ENCODE data around the gene HMGN3.

HMGN3 gene

GRCh38 chr6:79184641-79185040, 49.8 kb downstream of the HMGN3 start:
- DNase-seq (ENCODE audit: low spot score) = no peak

DNA sequence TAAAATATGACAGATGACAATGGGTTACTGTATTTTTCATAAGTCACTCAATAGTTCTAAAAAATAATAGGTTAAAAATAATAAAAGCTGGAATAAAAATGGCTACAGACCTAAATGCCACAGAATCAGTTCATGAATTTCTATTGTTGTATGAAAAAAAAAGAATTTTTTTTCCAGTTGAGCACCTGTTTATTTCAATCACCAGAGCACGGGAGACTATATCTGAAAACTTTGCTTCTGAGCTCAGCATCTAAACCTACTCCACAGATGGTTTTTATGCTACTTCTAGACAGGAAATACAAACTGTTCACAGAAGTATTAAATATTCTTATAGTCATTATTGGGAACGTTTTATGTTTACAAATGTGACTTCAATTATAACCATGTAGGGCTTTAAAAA, 50.4 kb downstream of the HMGN3 start:
- no peak for DNase-seq (ENCODE audit: low spot score)

- DNase-seq (ENCODE audit: low spot score) = no peak
Measured at GRCh38 chr6:79180052-79180451, 54.4 kb downstream of the HMGN3 start.

GRCh38 chr6:79173378-79173777, 61.1 kb downstream of the HMGN3 start:
- DNase-seq (ENCODE audit: low spot score) = no peak

DNA sequence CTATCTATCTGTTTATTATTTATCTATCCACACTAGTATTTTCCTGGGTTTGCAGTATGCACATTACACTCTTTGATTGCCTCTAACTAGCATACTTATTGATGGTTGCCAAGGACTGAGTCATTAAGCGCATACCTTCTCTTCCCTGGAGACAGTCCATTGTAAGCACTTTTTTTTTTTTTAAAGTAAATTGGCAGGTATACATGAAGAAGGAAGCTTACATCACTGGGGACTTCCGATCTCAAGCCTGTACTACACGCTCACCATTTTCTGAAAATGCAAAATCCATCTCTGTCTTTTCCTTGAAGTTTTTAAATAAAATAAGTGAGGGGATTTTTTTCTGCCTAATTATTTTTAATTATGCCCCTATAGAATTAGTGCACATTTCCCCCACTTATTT, 63.5 kb downstream of the HMGN3 start:
- DNase-seq (ENCODE audit: low spot score) = no peak

- no peak for DNase-seq (ENCODE audit: low spot score)
Measured at GRCh38 chr6:79170431-79170830, 64.1 kb downstream of the HMGN3 start.

GRCh38 chr6:79168695-79168980, 65.8 kb downstream of the HMGN3 start:
- no peak for DNase-seq (ENCODE audit: low spot score)

DNA sequence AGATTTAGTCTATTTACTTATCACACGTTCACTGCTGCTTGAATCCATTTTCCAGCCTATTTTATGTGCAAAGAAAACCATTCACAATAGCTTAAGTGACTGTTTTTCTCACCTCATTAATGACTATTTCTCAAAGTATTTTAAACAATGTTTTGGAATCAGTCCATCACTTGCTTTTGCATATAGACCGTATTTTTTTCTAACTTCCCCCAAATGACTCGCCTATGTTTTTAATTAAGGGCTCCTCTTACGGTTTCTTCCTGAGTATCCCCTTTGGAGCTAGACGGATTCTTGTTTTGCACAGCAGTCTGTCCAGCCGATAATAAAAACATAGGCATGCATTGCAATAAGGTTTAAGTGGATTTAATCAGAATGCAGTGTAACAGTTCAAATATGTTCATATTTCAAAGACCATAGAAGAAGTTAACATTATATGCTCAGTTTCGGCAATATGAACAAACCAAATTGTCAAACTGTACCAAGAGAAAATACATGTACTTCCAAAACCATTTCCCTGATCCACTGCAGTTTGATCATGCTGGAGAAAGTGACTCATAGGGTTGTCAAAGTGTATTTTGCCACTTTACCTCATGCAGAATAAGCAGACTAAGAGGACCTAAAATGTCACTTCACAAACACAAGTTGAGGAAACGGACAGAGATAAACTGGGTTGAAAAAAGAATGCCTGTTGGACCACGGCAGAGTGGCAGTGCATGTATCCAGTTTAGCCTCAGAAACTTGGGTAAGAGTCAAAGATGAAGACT, 66.4 kb downstream of the HMGN3 start:
- DNase-seq (ENCODE audit: low spot score) = no peak

- no peak for DNase-seq (ENCODE audit: low spot score)
Measured at GRCh38 chr6:79159846-79160245, 74.6 kb downstream of the HMGN3 start.

GRCh38 chr6:79158856-79159516, 75.5 kb downstream of the HMGN3 start:
- no peak for DNase-seq (ENCODE audit: low spot score)

- no peak for DNase-seq (ENCODE audit: low spot score)
Measured at GRCh38 chr6:79157961-79158644, 76.4 kb downstream of the HMGN3 start.

DNA sequence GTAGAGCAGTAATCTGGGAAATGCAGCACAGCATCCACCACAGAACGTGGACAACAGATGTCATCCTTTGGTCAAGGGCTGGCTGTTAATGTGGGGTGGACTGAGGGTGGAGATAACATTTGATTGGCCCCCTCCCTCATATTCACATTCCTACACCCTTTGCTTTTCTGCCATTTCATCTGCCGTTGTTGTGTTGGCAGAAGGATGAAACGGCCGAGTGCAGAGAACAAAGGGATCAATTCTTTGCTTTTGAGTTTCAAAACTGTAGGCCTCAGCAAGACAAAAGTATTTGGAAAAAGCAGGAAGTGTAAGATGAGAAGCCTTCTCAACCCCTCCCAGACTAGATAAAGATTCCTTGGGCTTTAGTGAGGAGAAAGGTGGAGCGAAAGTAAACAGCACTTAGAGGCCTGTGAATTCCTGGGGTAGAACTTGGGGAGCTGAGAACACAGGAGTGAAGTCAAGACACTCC, 82.2 kb downstream of the HMGN3 start:
- peak; percentile 15 for DNase-seq (ENCODE audit: low spot score)
